Renal pelvis (tissue), 12 donors: ENCODE data around the gene PLA2G4E. TPM values are rescaled to one million over a fixed set of nuclear protein-coding genes. Genes with fewer than 3 reads are reported as not detected.

Experiments used
- DNase-seq: peaks from one replicate; pipeline ENCODE4 v3.0.0-alpha.2; 2013
- long read RNA-seq, 16 experiments: transcript quantifications; one replicate each; lab custom pipeline, GENCODE V29; 2026
- polyA plus RNA-seq, 3 donors: library from polyadenylated mRNA; unstranded; fragments of 120-200 nt; gene quantifications; one replicate each; pipeline ENCODE4 v1.2.1, GENCODE V29; 2013; ENCODE audit not compliant: insufficient read length in 3 of 3

The PLA2G4E gene
- under 1 TPM in 1 of 3 donors, not detected in 2; 0.04 TPM for polyA plus RNA-seq
- long read RNA-seq, donor 1 = 0 reads
- long read RNA-seq, donor 2 = 0 reads
- long read RNA-seq, donor 3 = 0 reads
- long read RNA-seq, donor 4 = 0 reads
- long read RNA-seq, donor 5 = 0 reads
- long read RNA-seq, donor 6 = 0 reads
- long read RNA-seq, donor 7 = 0 reads
- long read RNA-seq, donor 8 = 0 reads
- long read RNA-seq, donor 9 = 0 reads
- long read RNA-seq, donor 10 = 0 reads
- long read RNA-seq, donor 11 = 0 reads
- long read RNA-seq, donor 12 = 0 reads
- long read RNA-seq, donor 13 = 0 reads
- long read RNA-seq, donor 14 = 0 reads
- long read RNA-seq, donor 15 = 0 reads
- long read RNA-seq, donor 16 = 0 reads

- DNase-seq = no peak
These were observed at the start of gene PLA2G4E for GRCh38 chr15:42020713-42021273. Gene PLA2G4E, minus strand, starts transcription at chr15:42021042. Its CDS starts 12 bp downstream, at chr15:42021030.

GRCh38 chr15:42070279-42070975, 49.6 kb upstream of the PLA2G4E start:
- DNase-seq = no peak

GRCh38 chr15:42069496-42070278, 48.8 kb upstream of the PLA2G4E start:
- DNase-seq = no peak

GRCh38 chr15:42069025-42069424, 48.2 kb upstream of the PLA2G4E start:
- no peak for DNase-seq

GRCh38 chr15:42068601-42069000, 47.8 kb upstream of the PLA2G4E start:
- no peak for DNase-seq

- DNase-seq = no peak
These were observed 46.0 kb upstream of the PLA2G4E start for GRCh38 chr15:42066764-42067415.

GRCh38 chr15:42065468-42065867, 44.6 kb upstream of the PLA2G4E start:
- DNase-seq = no peak

- DNase-seq = no peak
These were observed 44.2 kb upstream of the PLA2G4E start for GRCh38 chr15:42065033-42065432.

GRCh38 chr15:42064271-42064670, 43.4 kb upstream of the PLA2G4E start:
- no peak for DNase-seq

- DNase-seq = no peak
These were observed 42.4 kb upstream of the PLA2G4E start for GRCh38 chr15:42063122-42063848.

- no peak for DNase-seq
These were observed 41.5 kb upstream of the PLA2G4E start for GRCh38 chr15:42062284-42062806.

- no peak for DNase-seq
These were observed 40.0 kb upstream of the PLA2G4E start for GRCh38 chr15:42060797-42061196.

GRCh38 chr15:42060477-42060763, 39.6 kb upstream of the PLA2G4E start:
- DNase-seq = no peak

- peak; percentile 38 for DNase-seq
These were observed 39.0 kb upstream of the PLA2G4E start for GRCh38 chr15:42059661-42060476.

- no peak for DNase-seq
These were observed 37.9 kb upstream of the PLA2G4E start for GRCh38 chr15:42058791-42059190.

GRCh38 chr15:42057799-42058646, 37.2 kb upstream of the PLA2G4E start:
- no peak for DNase-seq

- peak; percentile 81 for DNase-seq
These were observed 36.3 kb upstream of the PLA2G4E start for GRCh38 chr15:42056934-42057798.

- DNase-seq = no peak
These were observed 33.1 kb upstream of the PLA2G4E start for GRCh38 chr15:42053914-42054313.
